Superior temporal gyrus (tissue), 1 donor: ENCODE data around the gene SPAG7.

ENCODE experiments used
- DNase-seq: peaks from one replicate; pipeline ENCODE4 v3.0.0-alpha.2; 2016; ENCODE audit errors: extremely low spot score

SPAG7 gene

DNA sequence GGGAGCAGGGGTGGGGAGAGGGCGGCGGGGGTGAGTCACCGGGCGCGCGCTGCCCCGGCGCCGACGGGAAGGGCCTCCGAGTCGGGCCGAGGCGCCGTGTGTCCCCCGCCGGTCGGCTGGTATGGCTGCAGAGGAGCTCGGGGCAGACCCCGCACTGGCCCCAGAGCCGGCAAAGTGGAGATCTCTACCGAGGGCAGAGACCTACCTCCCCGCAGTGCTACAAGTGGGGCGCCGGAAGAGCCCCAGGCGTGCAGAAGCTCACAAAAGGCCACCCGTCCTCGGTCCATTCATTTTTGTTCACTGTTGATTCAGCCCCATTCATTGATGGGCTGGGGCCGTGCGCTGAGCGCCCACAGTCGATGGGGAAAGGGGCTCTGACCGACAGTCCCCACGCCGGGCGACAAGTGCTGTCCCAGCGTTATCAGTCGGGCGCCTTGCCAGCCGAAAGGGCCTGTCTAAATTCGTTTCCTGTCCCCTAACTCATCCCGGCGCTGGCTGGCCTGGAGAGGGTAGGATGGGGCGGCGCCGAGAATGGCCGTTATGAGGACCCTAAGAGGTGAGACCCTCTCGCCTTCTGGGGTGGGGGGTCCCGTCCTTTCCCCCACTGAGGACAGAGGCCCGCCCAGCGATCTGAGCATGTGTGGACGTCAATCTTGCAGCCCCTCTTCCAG, 17.4 kb downstream of the SPAG7 start:
- DNase-seq: no peak

DNA sequence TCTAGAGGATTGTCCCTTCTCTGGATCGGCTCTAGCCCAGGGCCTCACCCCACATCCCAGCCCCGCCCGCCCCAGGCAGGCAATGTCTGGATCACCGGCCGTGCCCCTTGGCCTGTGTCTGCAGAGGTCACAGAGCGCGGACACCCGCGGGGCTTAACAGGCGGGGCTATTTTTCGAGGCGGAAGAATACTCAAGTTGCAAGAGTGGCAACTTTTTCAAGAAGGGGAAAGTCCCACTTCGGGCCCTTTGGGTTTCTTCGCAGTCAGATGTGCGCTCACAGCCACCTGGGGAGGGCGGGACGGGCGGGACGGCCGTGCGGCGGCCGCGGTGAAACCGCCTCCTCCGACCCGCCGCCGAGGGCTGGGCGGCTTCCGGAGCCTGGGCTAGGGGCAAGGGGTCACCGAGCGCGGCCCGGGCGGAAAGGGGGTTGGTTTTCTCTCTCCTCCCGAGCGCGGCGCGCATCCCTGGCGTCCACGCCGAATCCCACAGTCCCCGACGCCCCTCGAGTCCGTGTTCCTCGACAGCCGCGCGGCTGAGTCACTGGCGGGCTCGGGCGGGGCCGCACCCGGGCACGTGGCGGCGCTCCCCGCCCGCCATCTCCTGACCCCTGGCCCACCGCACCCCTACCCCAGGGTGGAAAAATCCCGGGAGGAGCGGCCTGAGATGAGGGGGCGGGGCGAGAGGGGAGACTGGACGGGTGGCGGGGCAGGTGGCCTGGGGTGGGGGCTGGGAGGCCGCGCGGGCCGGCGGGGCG, 18.1 kb downstream of the SPAG7 start:
- DNase-seq: no peak

GRCh38 chr17:4948931-4949320, 18.7 kb downstream of the SPAG7 start:
- DNase-seq: peak; percentile 83

DNA sequence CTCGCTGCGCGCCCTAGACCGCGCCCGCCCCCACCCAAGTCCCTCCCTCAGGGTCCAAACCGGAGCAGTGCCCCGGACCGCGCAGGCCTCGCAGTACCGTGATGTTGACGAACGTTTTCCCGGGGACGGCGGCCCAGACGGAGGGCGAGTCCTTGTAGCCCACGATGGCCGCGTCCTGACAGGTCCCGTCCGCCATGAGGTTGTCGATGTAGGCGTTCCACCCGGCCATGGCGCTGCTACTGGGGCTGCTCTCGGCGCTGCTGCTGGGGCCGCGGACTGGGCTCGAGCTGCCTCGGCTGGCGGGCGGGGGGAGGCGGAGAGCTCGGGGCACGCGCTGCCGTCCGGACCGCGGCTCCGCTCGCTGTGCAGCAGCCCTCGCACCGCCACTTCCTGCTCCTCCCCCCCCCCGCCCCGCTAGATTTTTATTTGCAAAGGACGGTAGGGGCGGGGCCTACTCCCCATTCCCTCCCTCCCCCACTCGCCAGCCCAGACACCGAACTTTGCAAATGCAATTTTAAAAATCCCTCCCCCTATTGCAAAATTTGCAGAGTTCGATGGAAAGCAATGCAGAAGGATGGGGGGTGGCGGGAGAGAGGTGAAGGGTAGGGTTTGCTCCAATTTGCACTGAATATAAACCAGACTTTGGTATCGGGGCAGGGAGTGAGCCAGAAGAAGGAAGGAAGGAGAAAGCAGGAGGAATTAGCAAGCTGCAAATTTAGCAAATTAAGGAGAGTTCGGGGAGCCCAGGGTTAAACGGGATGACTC, 19.3 kb downstream of the SPAG7 start, which contains the start of gene PFN1:
PFN1 (minus strand) TSS at position 365 of the 765 bp plus-strand sequence; CDS start at position 229, 136 bp downstream.
- DNase-seq: peak; percentile 70

- DNase-seq: no peak
These were observed 20.0 kb downstream of the SPAG7 start for GRCh38 chr17:4947411-4948165.

DNA sequence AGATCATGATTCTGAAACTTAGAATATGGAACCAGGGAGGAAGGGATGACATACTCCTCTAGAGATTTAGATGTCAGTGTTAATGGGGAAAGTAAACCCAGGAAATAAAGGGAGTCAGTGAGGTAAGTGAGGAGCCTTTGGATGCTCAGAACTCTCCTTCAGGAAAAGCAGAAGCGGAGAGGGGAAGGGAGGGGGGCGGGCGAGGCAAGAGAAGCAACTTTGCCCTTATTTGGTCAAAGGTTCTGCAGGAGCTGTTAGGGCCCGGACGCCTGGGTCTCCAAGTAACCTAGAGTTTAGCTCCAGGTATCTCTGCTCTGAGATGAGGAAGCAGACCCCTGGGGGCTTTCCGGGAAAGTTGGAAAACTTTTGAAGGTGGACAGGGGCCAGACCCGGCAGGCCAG, 20.6 kb downstream of the SPAG7 start:
- no peak for DNase-seq

GRCh38 chr17:4946312-4946976, 21.2 kb downstream of the SPAG7 start:
- no peak for DNase-seq

GRCh38 chr17:4945944-4946280, 21.7 kb downstream of the SPAG7 start:
- no peak for DNase-seq

DNA sequence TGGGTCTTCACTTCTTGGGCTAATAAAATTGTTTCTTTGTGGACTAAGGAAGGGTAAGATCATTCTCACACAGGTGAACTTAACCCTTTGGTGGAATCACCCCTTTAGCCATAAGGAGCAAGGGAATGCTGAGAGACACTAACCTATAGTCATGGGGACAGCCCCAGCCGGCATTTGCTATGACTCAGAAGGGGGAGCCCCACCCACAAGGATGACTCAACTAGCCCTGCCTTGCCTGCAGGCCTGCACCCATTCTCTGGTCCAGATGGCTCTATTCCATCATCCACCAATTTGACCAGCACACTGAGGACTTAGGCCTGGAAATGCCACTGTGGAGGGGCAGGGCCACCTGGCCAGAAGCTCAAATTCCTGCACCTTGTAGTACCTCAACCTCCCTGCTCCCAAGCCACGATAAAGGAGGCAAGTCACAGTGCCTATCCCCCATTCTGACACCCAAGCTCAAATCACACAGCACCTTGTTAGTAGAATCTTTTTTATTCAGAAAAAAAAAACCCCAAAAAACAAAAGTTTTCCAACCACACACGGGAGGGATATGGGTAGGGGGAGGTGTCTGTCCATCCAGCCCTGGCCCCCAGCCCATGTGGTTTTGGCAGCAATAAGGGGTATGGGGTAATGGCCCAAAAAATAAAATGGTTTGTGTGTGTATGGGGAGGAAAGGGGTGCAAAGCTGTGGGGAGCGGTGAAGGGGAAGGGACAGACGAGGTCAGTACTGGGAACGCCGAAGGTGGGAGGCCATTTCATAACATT, 22.3 kb downstream of the SPAG7 start:
- peak; percentile 48 for DNase-seq

GRCh38 chr17:4944554-4945175, 23.0 kb downstream of the SPAG7 start:
- DNase-seq: no peak

GRCh38 chr17:4944163-4944553, 23.5 kb downstream of the SPAG7 start:
- DNase-seq: no peak

DNA sequence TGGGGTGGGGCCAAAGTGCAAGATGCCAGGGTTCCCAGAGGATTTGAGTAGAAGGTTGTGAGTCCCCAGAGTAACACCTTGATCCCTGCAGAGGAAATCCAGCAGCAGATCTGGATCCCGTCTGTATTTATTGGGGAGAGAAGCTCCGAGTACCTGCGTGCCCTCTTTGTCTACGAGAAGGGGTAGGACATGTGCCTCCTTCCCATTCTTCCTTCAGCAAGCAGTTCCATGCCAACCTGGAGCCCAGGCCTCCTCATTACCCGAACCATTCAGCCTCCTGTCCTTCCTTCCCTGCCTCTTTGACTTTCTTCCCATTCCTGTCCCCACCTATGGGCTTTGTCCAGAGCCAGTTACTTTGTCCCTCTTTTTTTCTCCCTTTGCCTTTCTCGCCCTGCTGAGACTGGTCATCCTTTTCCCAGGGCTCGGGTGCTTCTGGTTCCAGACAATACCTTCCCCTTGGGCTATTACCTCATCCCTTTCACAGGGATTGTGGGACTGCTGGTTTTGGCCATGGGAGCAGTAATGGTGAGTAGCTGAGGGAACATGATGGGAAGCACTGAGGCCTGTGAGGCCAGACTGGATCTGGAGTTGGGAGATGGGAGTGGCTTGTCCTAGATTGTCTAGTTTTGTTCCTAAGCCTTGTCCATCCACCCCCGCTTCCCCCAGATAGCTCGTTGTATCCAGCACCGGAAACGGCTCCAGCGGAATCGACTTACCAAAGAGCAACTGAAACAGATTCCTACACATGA, 24.7 kb downstream of the SPAG7 start:
- no peak for DNase-seq

DNA sequence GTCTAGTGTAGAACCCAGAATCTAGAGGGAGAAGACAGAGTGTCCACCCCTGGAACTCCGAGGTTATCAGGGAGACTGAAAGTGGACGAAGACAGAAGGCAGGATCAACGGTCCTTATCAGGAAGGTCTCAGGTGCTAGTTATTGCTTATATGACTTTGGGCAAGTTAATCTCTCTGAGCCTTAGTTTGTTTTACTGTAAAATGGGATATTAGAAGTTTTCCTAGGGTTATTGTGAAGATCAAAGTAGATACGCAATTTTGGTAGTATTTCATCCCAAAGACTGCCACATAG, 26.4 kb downstream of the SPAG7 start:
- DNase-seq: no peak

DNA sequence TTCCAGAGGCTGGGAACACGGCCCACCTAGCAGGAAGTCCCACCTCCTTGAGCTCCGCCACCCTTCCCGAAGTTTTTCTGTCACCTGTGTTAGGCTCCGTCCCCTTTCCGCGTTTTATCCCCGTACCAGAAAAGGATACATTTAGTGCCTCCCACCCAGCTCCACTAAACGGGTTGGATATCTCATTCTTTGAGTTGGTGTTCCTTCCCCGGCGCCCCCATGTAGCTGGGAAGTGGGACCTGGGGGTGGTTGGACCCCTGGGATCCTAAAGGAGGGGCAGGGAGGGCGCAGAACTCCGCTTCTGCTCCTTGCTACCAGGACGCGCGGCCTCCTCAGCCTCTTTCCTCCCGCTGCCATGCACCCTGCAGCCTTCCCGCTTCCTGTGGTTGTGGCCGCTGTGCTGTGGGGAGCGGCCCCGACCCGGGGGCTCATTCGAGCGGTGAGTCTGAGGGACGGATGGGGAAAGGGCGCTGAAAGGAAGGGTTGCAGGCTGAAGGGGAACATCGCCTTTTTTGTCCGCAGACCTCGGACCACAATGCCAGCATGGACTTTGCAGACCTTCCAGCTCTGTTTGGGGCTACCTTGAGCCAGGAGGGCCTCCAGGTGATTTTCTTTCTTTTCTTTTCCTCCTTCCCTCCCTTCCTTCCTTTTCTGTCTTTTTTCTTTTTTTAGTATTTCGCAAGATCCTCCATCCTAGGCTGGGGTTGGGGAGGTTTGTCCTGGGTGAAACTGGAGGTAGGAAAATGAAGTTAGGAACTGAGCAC, 26.9 kb downstream of the SPAG7 start:
- no peak for DNase-seq

- DNase-seq: peak; percentile 99
These were observed 27.6 kb downstream of the SPAG7 start, which contains the start of the genes RNF167 and SLC25A11 for GRCh38 chr17:4939796-4940554. Gene RNF167 (plus strand): TSS chr17:4940268. CDS start chr17:4940910, 642 bp downstream. Gene SLC25A11 (minus strand): TSS chr17:4940046. CDS start chr17:4939910, 136 bp downstream.

DNA sequence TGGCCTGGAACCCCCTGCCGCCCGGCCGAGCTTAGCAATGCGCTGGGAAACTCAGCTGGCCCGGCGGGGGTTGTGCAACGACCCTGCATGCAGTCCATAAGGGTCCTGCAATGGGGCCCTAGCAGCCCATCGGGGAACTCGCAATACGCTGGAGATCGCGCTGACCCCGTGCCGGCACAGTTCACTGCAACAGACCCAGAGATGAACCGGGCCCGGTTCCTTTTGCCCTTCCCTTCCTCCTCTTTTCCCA, 28.1 kb downstream of the SPAG7 start:
- peak; percentile 19 for DNase-seq

GRCh38 chr17:4938688-4939545, 28.7 kb downstream of the SPAG7 start:
- DNase-seq: no peak
